Ovary (tissue), 9 donors: Measurements from ENCODE around the gene GRIA4. TPM values are rescaled to one million over a fixed set of nuclear protein-coding genes. Genes with fewer than 3 reads are reported as not detected.

ENCODE experiments used
- DNase-seq, 5 donors: peaks; one replicate each; pipeline ENCODE4 v3.0.0-alpha.2; 2019 to 2020
- H3K27ac ChIP-seq, 2 donors: fragments of 200-600 bp; one replicate each; pipeline versions ENCODE4 v1.5.1 to v1.8.0; 2019 to 2022
- H3K27me3 ChIP-seq: fragments of 200-600 bp; one replicate; pipeline ENCODE4 v1.8.0; 2022
- H3K36me3 ChIP-seq: fragments of 200-600 bp; sonication (generic); one replicate; pipeline ENCODE4 v1.5.1; 2019
- H3K4me1 ChIP-seq: one replicate; pipeline ENCODE4 v1.8.1; 2013; ENCODE audit warnings: mild to moderate bottlenecking, moderate library complexity; ENCODE audit not compliant: insufficient read depth
- H3K4me3 ChIP-seq: fragments of 200-600 bp; sonication (generic); one replicate; pipeline ENCODE4 v1.5.1; 2017
- H3K9me3 ChIP-seq, 2 donors: fragments of 200-600 bp in 1 of 2; sonication (generic) in 1 of 2; one replicate each; pipeline versions ENCODE4 v1.5.1 to v1.8.1; 2013 to 2019; ENCODE audit warnings: mild to moderate bottlenecking in 1 of 2, moderate library complexity in 1 of 2
- EP300 ChIP-seq: sonication (generic); formaldehyde crosslinking; IDR thresholded peaks from one replicate; pipeline ENCODE4 v1.6.1; 2017; ENCODE audit warnings: antibody characterized with exemption
- POLR2A ChIP-seq: fragments of 450-650 bp; IDR thresholded peaks from one replicate; pipeline ENCODE4 v1.6.1; 2017; ENCODE audit warnings: antibody characterized with exemption, mild to moderate bottlenecking, moderate library complexity
- WGBS, 3 donors: extraction: QIAGEN DNeasy Blood & Tissue Kit in 1 of 3; methylation state at CpG; one replicate each; pipeline versions ENCODE4 v1.1.5 to v1.1.7; 2013 to 2017; 5-methylcytosine and 5-hydroxymethylcytosine counted together
- intact Hi-C, 4 donors: fragments of 100-400 bp; cut with DNase I; formaldehyde crosslinking; loops; one replicate each; pipeline versions ENCODE4 v1.11.0 to v1.15.1; 2022 to 2023
- polyA plus RNA-seq, 2 donors: library from polyadenylated mRNA; stranded (reverse); fragments of 200-250 nt in 1 of 2; fragments of 350-450 nt in 1 of 2; fragmentation: Illumina TruSeq in 1 of 2; extraction: RNeasy Lipid Tissue Mini Kit (QIAGEN cat#74804) in 1 of 2; gene quantifications; one replicate each; pipeline ENCODE4 v1.2.3, GENCODE V29; 2013 to 2014
- total RNA-seq, 7 donors: library from RNA; depleted of rRNA in 2 of 7; stranded (reverse); fragments of >200 nt in 2 of 7; fragmentation: NEBNext Ultra II Directional in 3 of 7; extraction: Animal tissue kit (Norgen Biotek cat#: 25700) in 3 of 7; gene quantifications; one replicate each; pipeline versions ENCODE4 v1.1.0 to v1.2.4, GENCODE V29; 2016 to 2023
- TF ChIP-seq, protein P1 (sequence below), 3 donors: fragments of 450-650 bp in 2 of 3; fragments of 200-600 bp in 1 of 3; IDR thresholded peaks; one replicate each; pipeline versions ENCODE4 v1.5.1 to v1.8.0; 2016 to 2022; ENCODE audit warnings: antibody characterized with exemption in 3 of 3, mild to moderate bottlenecking in 1 of 3
- donor health status: DM: no; HTN: no; CAD: no; lungs with moderate emphysema.
- donor health status: DM: no; HTN: no; CAD: no.
- donor health status: Bipolar disorder and iron deficiency.
- donor health status: DM: yes; HTN: yes; CAD: no.
- donor health status: DM: no; HTN: no; CAD: no.
- donor health status: DM: yes; HTN: yes; CAD: no.

GRIA4 gene
- total and polyA plus RNA-seq, 9 donors, result 0.07 to 1.1 (median 0.26) TPM; not detected in 3

GRCh38 chr11:105754260-105754659 lies 144.4 kb downstream of the GRIA4 start:
- Histone ChIP-seq H3K36me3 (no peaks in the 10 kb centered on the region), H3K27me3 (no peaks in the 10 kb centered on the region), H3K27ac (no peak overlapping the region), H3K4me1 (no peaks in the 10 kb centered on the region), H3K9me3 (no peaks in the 10 kb centered on the region), H3K4me3 (no peak overlapping the region)
- intact Hi-C loops, result no loop called here
- DNase-seq, result no peak
- TF ChIP-seq EP300, result no peak
- TF ChIP-seq, protein P1, sequence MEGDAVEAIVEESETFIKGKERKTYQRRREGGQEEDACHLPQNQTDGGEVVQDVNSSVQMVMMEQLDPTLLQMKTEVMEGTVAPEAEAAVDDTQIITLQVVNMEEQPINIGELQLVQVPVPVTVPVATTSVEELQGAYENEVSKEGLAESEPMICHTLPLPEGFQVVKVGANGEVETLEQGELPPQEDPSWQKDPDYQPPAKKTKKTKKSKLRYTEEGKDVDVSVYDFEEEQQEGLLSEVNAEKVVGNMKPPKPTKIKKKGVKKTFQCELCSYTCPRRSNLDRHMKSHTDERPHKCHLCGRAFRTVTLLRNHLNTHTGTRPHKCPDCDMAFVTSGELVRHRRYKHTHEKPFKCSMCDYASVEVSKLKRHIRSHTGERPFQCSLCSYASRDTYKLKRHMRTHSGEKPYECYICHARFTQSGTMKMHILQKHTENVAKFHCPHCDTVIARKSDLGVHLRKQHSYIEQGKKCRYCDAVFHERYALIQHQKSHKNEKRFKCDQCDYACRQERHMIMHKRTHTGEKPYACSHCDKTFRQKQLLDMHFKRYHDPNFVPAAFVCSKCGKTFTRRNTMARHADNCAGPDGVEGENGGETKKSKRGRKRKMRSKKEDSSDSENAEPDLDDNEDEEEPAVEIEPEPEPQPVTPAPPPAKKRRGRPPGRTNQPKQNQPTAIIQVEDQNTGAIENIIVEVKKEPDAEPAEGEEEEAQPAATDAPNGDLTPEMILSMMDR (IDR thresholded peaks at IDR 0.05), result no peak
- TF ChIP-seq POLR2A, result no peak
- WGBS, 3 donors, result 17 to 28% (median 17%) methylated on average over 1 of the region's 1 CpG

DNA sequence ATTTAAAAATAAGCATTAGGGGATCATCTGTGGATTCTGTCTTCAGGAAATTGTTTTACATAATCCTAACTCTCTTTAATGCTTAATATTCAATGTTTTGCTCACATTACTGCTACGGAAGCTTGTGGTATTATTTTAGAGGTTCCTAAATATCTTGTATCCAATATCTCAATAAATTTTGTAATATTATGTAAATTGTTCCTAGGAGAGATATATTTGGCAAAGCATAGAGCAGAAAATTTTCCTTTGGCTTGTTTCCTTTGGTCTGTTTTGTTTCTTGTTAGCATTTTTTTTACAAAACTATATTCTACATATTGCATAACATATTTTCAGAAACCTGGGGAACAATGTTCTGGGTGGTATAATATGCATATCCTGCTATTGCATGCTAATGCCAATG lies 144.8 kb downstream of the GRIA4 start:
- Histone ChIP-seq H3K4me3 (no peak overlapping the region), H3K9me3 (no peaks in the 10 kb centered on the region), H3K27me3 (no peaks in the 10 kb centered on the region), H3K4me1 (no peaks in the 10 kb centered on the region), H3K36me3 (no peaks in the 10 kb centered on the region), H3K27ac (no peak overlapping the region)
- WGBS, 3 donors, result 21 to 45% (median 33%) methylated on average over 1 of the region's 1 CpG
- no peak for DNase-seq
- no peak for TF ChIP-seq EP300
- TF ChIP-seq, protein P1 (IDR thresholded peaks at IDR 0.05), result no peak
- no peak for TF ChIP-seq POLR2A
- intact Hi-C loops, result no loop called here

GRCh38 chr11:105757107-105757506 lies 147.2 kb downstream of the GRIA4 start:
- TF ChIP-seq EP300, result no peak
- TF ChIP-seq, protein P1 (IDR thresholded peaks at IDR 0.05), result no peak
- TF ChIP-seq POLR2A, result no peak
- H3K4me1 ChIP-seq, result no peaks in the 10 kb centered on the region
- no peak overlapping the region for H3K4me3 ChIP-seq
- H3K36me3 ChIP-seq, result no peaks in the 10 kb centered on the region
- intact Hi-C loops, result no loop called here
- no peaks in the 10 kb centered on the region for H3K9me3 ChIP-seq
- no peak overlapping the region for H3K27ac ChIP-seq
- no peaks in the 10 kb centered on the region for H3K27me3 ChIP-seq
- 48 to 68% (median 61%) methylated on average over 6 of the region's 6 CpGs for WGBS, 3 donors
- DNase-seq, result no peak

DNA sequence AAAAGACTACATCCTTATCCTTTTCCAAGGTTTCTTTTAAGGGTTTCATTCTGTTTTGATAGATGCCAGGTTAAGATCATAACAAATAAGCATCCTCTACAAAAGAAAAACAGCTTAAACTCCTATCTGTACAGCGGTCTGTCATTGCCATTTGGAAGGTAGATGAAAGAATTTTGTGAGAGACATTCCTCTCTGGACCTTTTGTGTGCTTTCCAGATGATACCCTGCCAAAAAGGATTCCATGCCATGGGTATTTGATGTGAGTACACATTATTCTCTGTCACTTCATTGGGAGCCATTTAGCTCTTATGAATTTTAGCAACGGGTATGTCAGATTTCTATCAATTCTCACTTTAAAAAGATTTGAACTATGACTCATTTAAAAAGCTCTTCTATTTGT lies 153.7 kb downstream of the GRIA4 start:
- no peaks in the 10 kb centered on the region for H3K9me3 ChIP-seq
- WGBS, 3 donors, result 77 to 78% (median 78%) methylated on average over 2 of the region's 2 CpGs
- H3K4me1 ChIP-seq, result no peaks in the 10 kb centered on the region
- H3K36me3 ChIP-seq, result no peaks in the 10 kb centered on the region
- DNase-seq, result no peak
- no peak overlapping the region for H3K4me3 ChIP-seq
- no peak overlapping the region for H3K27ac ChIP-seq
- intact Hi-C loops, result no loop called here
- no peak for TF ChIP-seq EP300
- H3K27me3 ChIP-seq, result no peaks in the 10 kb centered on the region

- TF ChIP-seq POLR2A (no peak), EP300 (no peak)
- TF ChIP-seq, protein P1 (IDR thresholded peaks at IDR 0.05), result no peak
- Histone ChIP-seq H3K4me1 (no peaks in the 10 kb centered on the region), H3K27ac (no peak overlapping the region), H3K9me3 (no peaks in the 10 kb centered on the region), H3K36me3 (no peaks in the 10 kb centered on the region), H3K27me3 (no peaks in the 10 kb centered on the region), H3K4me3 (no peak overlapping the region)
- intact Hi-C loops, result no loop called here
- no peak for DNase-seq
Observed at GRCh38 chr11:105767931-105768330, 158.1 kb downstream of the GRIA4 start.
